ENCODE results near the gene GOLGB1. TPM values are rescaled to one million over a fixed set of nuclear protein-coding genes. Genes with fewer than 3 reads are reported as not detected.

Gene GOLGB1
- total and polyA plus RNA-seq, 12 donors = 12.3 to 66.8 (median 49.2) TPM

GRCh38 chr3:121630355-121630754, 119.2 kb downstream of the GOLGB1 start:
- Histone ChIP-seq H3K4me1 (peaks cover 0 to 37% (median 14%) of the 10 kb centered on the region in 9 donors), H3K27me3 (no peaks in the 10 kb centered on the region), H3K4me3 (no peak overlapping the region), H3K36me3 (peaks cover 0 to 58% (median 0%) of the 10 kb centered on the region in 9 donors), H3K9me3 (no peaks in the 10 kb centered on the region), H3K27ac (peak overlapping the region in 3 of 10 donors; percentile 22 to 44 (median 41))
- DNase-seq (no peak), ATAC-seq (no peak)
- TF ChIP-seq CTCF (IDR thresholded peaks at IDR 0.05) = no peak
- WGBS, 2 donors = 89 to 92% methylated on average over 1 of the region's 1 CpG
- intact Hi-C loops (cut with DNase I) = no loop called here

DNA sequence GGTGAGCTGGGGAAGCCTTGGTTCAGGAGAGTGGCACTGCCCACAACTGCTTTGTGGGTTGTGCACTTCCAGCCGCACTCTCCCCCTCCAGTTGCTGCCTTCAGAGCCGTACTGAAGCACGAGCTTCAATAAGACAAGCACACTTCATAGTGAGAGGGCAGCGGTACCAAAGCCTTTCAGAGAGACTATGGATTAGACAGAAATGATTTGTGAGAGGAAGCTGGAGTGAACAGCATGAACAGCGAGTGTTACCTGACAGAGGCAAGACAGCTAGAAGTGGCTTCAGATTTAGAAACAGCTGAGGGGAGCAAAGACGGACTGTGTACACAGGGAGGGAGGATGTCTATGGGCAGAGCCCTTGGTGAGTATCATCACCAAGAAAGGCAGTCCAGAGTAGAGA, 119.9 kb downstream of the GOLGB1 start:
- H3K36me3 ChIP-seq = peaks cover 0 to 51% (median 0%) of the 10 kb centered on the region in 9 donors
- intact Hi-C loops (cut with DNase I) = no loop called here
- no peak for TF ChIP-seq CTCF (IDR thresholded peaks at IDR 0.05)
- peak in 1 of 2 donors; percentile 15 for DNase-seq
- WGBS, 2 donors = 55 to 70% methylated on average over 6 of the region's 6 CpGs
- H3K27ac ChIP-seq = peak overlapping the region in 9 of 10 donors; percentile 13 to 56 (median 41)
- H3K4me3 ChIP-seq = no peak overlapping the region
- peak; percentile 57 to 88 (median 64) for ATAC-seq
- no peaks in the 10 kb centered on the region for H3K27me3 ChIP-seq
- H3K9me3 ChIP-seq = no peaks in the 10 kb centered on the region
- H3K4me1 ChIP-seq = peaks cover 0 to 44% (median 14%) of the 10 kb centered on the region in 9 donors

DNA sequence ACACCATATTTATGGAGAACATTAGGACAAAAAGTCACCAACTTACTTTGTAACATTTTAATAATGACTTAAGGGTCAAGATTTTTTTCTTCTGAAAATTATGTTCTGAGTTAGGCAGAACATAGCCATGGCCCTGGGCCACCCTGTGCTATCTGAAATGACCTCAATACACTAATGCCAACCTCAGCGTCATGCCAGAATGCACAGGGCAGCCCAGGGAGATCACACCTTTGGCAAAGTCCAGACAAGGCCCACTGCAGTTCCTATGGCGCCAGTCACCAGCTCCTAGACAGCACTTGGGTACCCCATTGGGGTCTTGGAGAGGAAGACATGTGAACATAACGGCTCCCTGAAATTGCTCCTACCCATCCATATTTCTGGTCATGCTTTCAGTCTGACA, 121.9 kb downstream of the GOLGB1 start:
- Histone ChIP-seq H3K4me1 (peaks cover 0 to 51% (median 14%) of the 10 kb centered on the region in 9 donors), H3K4me3 (no peak overlapping the region), H3K27ac (peak overlapping the region in 3 of 10 donors; percentile 35 to 52 (median 48)), H3K36me3 (peaks cover 0 to 39% (median 0%) of the 10 kb centered on the region in 9 donors), H3K9me3 (no peaks in the 10 kb centered on the region), H3K27me3 (no peaks in the 10 kb centered on the region)
- ATAC-seq (peak in 2 of 8 donors; percentile 34 to 35), DNase-seq (no peak)
- intact Hi-C loops (cut with DNase I) = no loop called here
- no peak for TF ChIP-seq CTCF (IDR thresholded peaks at IDR 0.05)
- 63 to 68% methylated on average over 3 of the region's 3 CpGs for WGBS, 2 donors

- ATAC-seq (no peak), DNase-seq (no peak)
- Histone ChIP-seq H3K9me3 (no peaks in the 10 kb centered on the region), H3K4me1 (peaks cover 0 to 51% (median 14%) of the 10 kb centered on the region in 9 donors), H3K27me3 (no peaks in the 10 kb centered on the region), H3K36me3 (peaks cover 0 to 39% (median 0%) of the 10 kb centered on the region in 9 donors), H3K4me3 (no peak overlapping the region), H3K27ac (peak overlapping the region in 3 of 10 donors; percentile 35 to 52 (median 48))
- WGBS, 2 donors = 73 to 79% methylated on average over 4 of the region's 4 CpGs
- intact Hi-C loops (cut with DNase I) = no loop called here
- TF ChIP-seq CTCF (IDR thresholded peaks at IDR 0.05) = no peak
Measured at GRCh38 chr3:121627211-121627610, 122.3 kb downstream of the GOLGB1 start.

Measured in heart right ventricle (tissue), 16 donors.